NCI-H1105 (cell line): ENCODE results near the gene SLC26A8.
"Not testable (repeated sequence)": the region's sequence is repeated elsewhere in the genome, so short reads cannot be mapped to it uniquely, and the experiment has no call there.

Source experiments
- DNase-seq: peaks from one replicate; lab custom pipeline; 2025; lab: John Stamatoyannopoulos, UW

SLC26A8 gene

DNA sequence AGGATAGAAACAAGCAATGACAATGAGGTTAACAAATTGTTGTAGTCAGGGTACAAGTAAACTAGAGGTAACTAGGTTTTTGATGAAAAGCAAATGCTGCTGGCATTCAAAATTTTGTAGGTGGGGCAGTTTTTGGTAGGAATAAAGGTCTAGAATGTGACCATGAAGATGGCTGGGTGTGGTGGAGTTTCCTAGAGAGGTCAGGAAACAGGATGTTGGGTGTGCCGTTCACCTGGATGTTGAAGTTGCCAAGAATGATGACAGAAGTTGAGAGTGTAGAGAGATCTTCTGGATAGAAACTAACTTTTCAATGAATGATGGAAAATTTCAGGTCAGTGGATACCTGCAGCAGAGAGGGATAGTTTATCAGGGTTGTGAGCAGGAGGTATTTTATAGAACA, 25.9 kb upstream of the SLC26A8 start:
- DNase-seq = no peak

- DNase-seq = no peak
Measured at GRCh38 chr6:36049582-36049981, 25.1 kb upstream of the SLC26A8 start.

GRCh38 chr6:36042618-36043260, 18.3 kb upstream of the SLC26A8 start:
- DNase-seq = no peak

DNA sequence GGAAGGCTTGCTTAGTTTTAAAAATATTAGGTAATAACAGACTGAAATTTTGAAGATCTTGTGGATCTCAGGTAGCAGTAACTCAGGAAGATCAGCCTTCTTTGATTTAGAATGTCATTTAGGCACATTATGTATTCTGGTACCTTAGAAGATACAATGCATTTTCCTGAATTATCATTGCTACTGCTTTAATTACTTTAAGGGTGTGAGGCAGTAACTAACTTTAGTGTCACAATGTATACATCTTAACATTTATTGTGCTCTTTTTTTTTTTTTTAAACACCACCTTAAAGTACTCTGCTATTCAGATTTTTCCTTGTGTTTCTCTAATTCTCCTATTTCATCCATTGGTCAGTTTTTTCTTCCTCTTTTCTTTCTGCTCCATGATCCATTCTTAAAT, 16.5 kb upstream of the SLC26A8 start:
- no peak for DNase-seq

DNA sequence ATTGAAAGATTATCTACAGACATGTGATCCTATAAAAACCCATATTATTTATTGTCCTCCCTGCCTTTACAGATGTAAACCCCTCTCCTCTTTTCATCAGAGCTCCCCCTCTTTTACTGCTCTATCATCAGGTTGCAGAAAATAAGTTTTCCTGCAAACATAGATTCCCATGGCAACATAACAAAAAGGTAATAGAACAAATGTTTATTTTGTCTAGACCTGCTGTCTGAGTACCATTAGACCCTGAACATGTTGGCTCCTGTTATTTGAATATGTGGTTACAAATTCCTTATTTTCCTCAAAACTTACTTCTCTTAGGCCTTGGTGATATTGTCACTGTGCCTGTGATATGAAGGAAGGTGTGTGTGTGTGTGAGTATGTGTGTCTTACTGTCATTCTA, 14.7 kb upstream of the SLC26A8 start:
- no peak for DNase-seq

DNA sequence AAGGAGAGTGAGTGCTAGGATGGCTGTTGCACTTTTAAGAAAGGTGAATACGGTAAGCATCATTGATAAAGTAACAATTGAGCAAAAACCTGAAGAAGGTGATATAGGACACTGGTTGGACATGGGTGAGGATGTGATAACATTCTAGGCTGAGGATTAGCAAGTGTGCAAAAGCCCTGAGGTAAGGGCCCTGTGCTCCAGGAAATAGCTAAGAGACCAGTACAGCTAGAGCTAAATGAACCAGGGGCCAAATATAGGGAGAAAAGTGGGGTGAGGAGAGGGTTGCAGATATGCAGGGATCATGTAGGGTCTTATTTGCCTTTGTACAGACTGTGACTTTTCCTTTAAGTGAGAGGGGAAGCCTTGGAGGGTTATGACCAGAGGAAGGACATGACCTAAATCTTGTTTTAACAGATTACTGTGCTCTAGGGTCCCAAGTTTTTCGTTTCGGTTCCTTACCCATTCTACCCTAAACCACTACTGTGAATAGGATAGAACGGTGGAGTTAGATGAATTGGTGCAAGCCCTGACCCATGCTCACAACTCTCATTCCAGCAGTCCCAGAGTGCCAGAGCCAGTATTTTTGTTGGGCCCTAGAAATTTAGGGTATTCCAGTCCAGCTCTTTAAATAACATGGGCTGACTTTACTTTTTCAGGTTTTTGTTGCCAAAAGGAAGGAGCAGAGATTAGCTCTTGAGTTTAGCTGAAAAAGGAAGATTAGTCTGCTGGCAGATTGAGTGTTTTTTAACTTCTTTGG, 13.9 kb upstream of the SLC26A8 start:
- no peak for DNase-seq

GRCh38 chr6:36035225-36035624, 10.8 kb upstream of the SLC26A8 start:
- DNase-seq = no peak

- DNase-seq = no peak
Measured at GRCh38 chr6:36034441-36034840, 10.0 kb upstream of the SLC26A8 start.

GRCh38 chr6:36033935-36034334, 9.5 kb upstream of the SLC26A8 start:
- no peak for DNase-seq

DNA sequence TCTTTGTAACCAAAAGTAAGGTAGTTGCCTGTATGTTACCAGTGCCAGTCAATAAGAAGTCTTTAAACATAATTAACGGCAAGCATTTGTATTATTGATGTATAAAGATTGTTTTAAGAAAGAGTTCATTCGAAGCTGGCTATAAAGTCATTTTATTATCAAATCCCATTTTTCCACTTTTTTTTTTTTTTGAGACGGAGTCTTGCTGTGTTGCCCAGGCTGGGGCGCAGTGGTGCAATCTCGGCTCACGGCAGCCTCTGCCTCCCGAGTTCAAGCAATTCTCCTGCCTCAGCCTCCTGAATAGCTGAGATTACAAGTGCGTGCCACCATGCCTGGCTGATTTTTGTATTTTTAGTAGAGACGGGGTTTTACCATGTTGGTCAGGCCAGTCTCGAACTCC, 8.7 kb upstream of the SLC26A8 start:
- DNase-seq = not testable (repeated sequence)

- DNase-seq = no peak
Measured at GRCh38 chr6:36032261-36032660, 7.8 kb upstream of the SLC26A8 start.

- no peak for DNase-seq
Measured at GRCh38 chr6:36029464-36029863, 5.0 kb upstream of the SLC26A8 start.

- peak; percentile 31 for DNase-seq
Measured at GRCh38 chr6:36028877-36029324, 4.5 kb upstream of the SLC26A8 start.

DNA sequence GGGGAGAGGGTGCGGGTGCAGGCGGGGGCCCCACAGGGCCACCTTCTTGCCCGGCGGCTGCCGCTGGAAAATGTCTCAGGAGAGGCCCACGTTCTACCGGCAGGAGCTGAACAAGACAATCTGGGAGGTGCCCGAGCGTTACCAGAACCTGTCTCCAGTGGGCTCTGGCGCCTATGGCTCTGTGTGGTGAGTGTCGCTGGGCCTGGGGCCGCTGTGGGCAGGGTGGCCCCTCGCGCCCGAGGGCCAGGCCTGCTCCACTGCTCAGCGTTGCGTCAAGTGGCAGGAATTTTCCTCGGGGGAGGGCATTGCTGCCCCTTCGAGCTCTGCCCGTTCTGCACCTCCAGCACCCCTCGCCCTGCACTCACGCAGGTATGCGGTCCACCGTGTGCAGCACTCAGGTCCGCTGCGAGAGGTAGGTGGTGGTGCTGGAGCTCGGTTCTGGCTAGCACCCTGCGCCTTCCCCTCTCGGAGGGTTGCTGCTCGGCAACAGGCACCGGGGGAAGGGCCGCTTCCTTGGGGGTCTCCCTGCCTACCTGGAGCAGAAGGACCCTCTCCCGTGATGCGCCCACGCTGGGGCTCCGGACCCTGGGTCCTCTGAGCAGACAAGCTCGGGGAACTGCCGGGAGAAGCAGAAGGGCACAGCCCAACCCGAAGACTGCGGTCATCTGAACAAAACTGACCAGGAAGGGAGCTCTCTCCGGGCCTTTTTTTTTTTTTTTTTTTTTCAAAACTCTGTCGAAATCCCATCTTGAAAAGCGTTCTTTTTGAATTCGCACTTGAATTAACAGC, 3.8 kb upstream of the SLC26A8 start:
- DNase-seq = no peak

GRCh38 chr6:36027501-36028087, 3.2 kb upstream of the SLC26A8 start, which contains the start of gene MAPK14:
Gene MAPK14 (plus strand): TSS chr6:36027808. CDS start chr6:36028158, 350 bp downstream.
- peak; percentile 100 for DNase-seq

- DNase-seq = no peak
Measured at GRCh38 chr6:36025932-36026327, 1.5 kb upstream of the SLC26A8 start.

DNA sequence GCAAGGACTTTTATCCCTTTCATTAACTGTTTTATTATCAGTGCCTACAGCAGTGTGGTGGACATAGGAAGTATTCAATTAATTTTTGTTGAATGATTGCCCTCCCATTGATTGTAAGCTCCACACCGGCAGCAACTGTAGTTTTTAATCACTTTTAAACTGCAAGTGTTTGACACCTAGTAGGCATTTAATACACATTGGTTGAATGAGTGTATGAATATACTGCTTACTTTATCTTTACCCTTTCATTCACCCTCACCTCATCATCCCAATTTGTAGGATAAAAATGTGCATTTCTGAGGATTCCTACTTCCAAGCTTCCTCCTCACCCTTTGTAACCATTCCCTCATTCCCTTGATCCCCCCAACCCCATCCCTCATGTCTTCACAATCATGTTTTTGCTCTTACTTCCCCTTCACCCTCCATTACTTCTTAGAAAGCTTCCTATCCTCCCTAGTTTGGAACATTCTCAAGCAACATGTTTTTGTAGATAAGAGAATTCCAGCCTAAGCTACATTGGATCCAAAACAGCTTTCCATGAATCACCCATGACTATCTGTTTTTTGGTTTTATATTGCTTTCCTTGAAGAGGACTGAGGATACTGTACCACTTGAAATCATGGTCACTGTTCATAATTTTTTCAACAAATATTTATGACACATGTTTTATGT, 955 bp upstream of the SLC26A8 start:
- no peak for DNase-seq

- peak; percentile 56 for DNase-seq
Measured at GRCh38 chr6:36020154-36020553, 4.3 kb downstream of the SLC26A8 start.

DNA sequence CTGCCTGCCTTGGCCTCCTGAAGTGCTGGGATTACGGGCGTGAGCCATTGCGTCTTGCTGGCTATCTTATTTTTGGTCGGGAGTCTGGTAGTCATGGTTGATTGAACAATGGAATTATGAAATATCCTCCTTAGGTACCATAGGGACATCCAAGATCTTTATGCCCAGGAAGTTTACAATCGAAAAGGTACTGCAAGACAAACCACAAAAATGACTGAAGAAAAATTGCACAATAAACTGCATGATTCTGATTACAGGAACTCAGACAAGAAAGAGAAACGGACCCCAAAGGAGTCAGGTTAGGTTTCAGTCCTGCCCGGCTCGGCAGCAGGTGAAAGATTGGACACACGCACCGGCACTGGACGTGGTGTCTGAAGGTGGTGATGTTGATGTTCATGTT, 5.3 kb downstream of the SLC26A8 start:
- no peak for DNase-seq

DNA sequence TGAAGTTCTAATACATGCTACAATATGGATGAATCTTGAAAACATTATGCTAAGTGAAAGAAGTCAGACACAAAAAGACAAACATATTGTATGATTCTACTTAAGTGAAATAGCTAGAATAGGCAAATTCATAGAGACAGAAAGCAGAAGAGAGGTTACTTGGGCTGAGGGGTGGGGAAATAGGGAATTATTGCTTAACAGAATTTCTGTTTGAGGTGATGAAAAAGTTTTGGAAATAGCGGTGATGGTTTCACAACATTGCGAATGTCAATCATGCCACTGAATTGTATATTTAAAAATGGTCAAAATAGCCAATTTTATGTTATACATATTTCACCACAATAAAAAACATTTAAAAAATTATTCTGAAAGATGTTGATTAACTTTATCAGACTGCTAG, 6.1 kb downstream of the SLC26A8 start:
- no peak for DNase-seq

DNA sequence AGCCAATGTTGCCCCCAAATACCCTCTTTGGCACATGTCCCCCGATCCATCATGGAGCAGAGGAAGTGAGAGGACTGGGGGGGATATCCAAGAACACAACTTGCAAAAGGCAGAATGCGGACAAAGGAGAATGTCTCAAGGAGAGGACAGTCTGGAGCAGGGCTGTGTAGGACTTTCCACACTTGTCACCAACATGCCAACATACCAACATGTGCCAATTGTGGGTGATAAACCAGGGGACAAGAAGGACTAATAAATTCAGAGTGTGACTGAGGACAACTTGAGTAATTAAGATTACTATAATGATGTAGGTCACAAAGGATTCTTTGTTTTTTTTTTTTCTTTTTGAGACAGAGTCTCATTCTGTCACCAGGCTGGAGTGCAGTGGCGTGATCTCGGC, 8.8 kb downstream of the SLC26A8 start:
- no peak for DNase-seq

- no peak for DNase-seq
Measured at GRCh38 chr6:36000451-36000850, 24.0 kb downstream of the SLC26A8 start.
